CD14-positive monocyte (primary cell): ENCODE measurements around the gene HSPA6. TPM values are rescaled to one million over a fixed set of nuclear protein-coding genes. Genes with fewer than 3 reads are reported as not detected.

ENCODE experiments used
- DNase-seq, 3 donors: peaks; one replicate each; pipeline ENCODE4 v3.0.0-alpha.2; 2011 to 2022
- H2AFZ ChIP-seq: 2 replicates; pipeline ENCODE4 v1.6.0; 2012; ENCODE audit warnings: mild to moderate bottlenecking, low read depth, low read length, inconsistent platforms; ENCODE audit not compliant: insufficient read depth, poor library complexity, severe bottlenecking
- H3K27ac ChIP-seq, 2 donors: 1 replicate in 1 of 2; 2 replicates in 1 of 2; pipeline ENCODE4 v1.5.1; 2012 to 2013; ENCODE audit warnings: low read length in 2 of 2, control low read depth in 1 of 2, inconsistent platforms in 1 of 2, low read depth in 1 of 2, mild to moderate bottlenecking in 1 of 2
- H3K27me3 ChIP-seq, 2 donors: one replicate each; pipeline versions ENCODE4 v1.6.0 to v1.6.1; 2011 to 2013; ENCODE audit warnings: low read length in 2 of 2; ENCODE audit not compliant: control insufficient read depth in 2 of 2, insufficient read depth in 2 of 2
- H3K36me3 ChIP-seq, 2 donors: replicated peaks in 1 of 2; 1 replicate in 1 of 2; 2 replicates in 1 of 2; pipeline versions ENCODE4 v1.5.1 to v1.6.1; 2012 to 2013; ENCODE audit warnings: low read length in 2 of 2, control low read depth in 1 of 2, inconsistent platforms in 1 of 2, mild to moderate bottlenecking in 1 of 2; ENCODE audit not compliant: insufficient read depth in 2 of 2, control insufficient read depth in 1 of 2
- H3K4me1 ChIP-seq, 2 donors: 1 replicate in 1 of 2; 2 replicates in 1 of 2; pipeline versions ENCODE4 v1.5.1 to v1.6.1; 2012 to 2013; ENCODE audit warnings: low read length in 2 of 2, control low read depth in 1 of 2, inconsistent platforms in 1 of 2, mild to moderate bottlenecking in 1 of 2, moderate library complexity in 1 of 2; ENCODE audit not compliant: insufficient read depth in 2 of 2, control insufficient read depth in 1 of 2
- H3K4me2 ChIP-seq: replicated peaks from 2 replicates; pipeline ENCODE3; 2012; ENCODE audit warnings: low read length, moderate library complexity, mild to moderate bottlenecking; ENCODE audit not compliant: poor library complexity, severe bottlenecking; ENCODE audit errors: extremely low read depth
- H3K4me3 ChIP-seq, 3 experiments: fragments of 200-600 bp in 1 of 3; sonication (generic) in 1 of 3; replicated peaks in 1 of 3; 1 replicate in 2 of 3; 2 replicates in 1 of 3; pipeline ENCODE4 v1.5.1; 2011 to 2013; ENCODE audit warnings: low read length in 3 of 3, mild to moderate bottlenecking in 3 of 3, control low read depth in 2 of 3, low read depth in 2 of 3, inconsistent platforms in 1 of 3, moderate library complexity in 1 of 3
- H3K79me2 ChIP-seq: 2 replicates; pipeline ENCODE4 v1.6.0; 2012; ENCODE audit warnings: mild to moderate bottlenecking, control low read depth, inconsistent platforms, low read length, moderate library complexity; ENCODE audit not compliant: insufficient read depth
- H3K9ac ChIP-seq: 2 replicates; pipeline ENCODE4 v1.6.0; 2017; ENCODE audit warnings: low read length, mild to moderate bottlenecking; ENCODE audit not compliant: insufficient read depth, poor library complexity, severe bottlenecking
- H3K9me3 ChIP-seq, 2 donors: replicated peaks in 1 of 2; 1 replicate in 1 of 2; 2 replicates in 1 of 2; pipeline versions ENCODE4 v1.5.1 to v1.6.1; 2012 to 2013; ENCODE audit warnings: low read length in 2 of 2, control low read depth in 1 of 2; ENCODE audit not compliant: control insufficient read depth in 1 of 2, insufficient read depth in 1 of 2
- H4K20me1 ChIP-seq: 2 replicates; pipeline ENCODE4 v1.6.0; 2012; ENCODE audit warnings: mild to moderate bottlenecking, low read length, control low read depth, moderate library complexity; ENCODE audit not compliant: insufficient read depth
- H3K27ac Mint-ChIP-seq, 7 donors: one replicate each; pipeline ENCODE4 v1.8.0; 2020; ENCODE audit warnings: mild to moderate bottlenecking in 7 of 7, mixed read lengths in 7 of 7, moderate library complexity in 6 of 7, inconsistent platforms in 2 of 7
- H3K27me3 Mint-ChIP-seq, 3 donors: one replicate each; pipeline ENCODE4 v1.8.0; 2021 to 2022; ENCODE audit warnings: low read depth in 3 of 3, mild to moderate bottlenecking in 3 of 3, mixed read lengths in 3 of 3, moderate library complexity in 3 of 3, inconsistent platforms in 1 of 3
- H3K36me3 Mint-ChIP-seq, 2 donors: one replicate each; pipeline ENCODE4 v1.8.0; 2020; ENCODE audit warnings: mixed read lengths in 2 of 2, inconsistent platforms in 1 of 2, mild to moderate bottlenecking in 1 of 2
- H3K4me1 Mint-ChIP-seq: one replicate; pipeline ENCODE4 v1.8.0; 2020; ENCODE audit warnings: mild to moderate bottlenecking, mixed read lengths
- H3K4me3 Mint-ChIP-seq, 2 donors: one replicate each; pipeline ENCODE4 v1.8.0; 2020; ENCODE audit warnings: mild to moderate bottlenecking in 2 of 2, mixed read lengths in 2 of 2, moderate library complexity in 1 of 2
- H3K9me3 Mint-ChIP-seq, 7 donors: one replicate each; pipeline ENCODE4 v1.8.0; 2020 to 2022; ENCODE audit warnings: mixed read lengths in 7 of 7, mild to moderate bottlenecking in 6 of 7, moderate library complexity in 6 of 7, inconsistent platforms in 2 of 7
- CTCF ChIP-seq: fragments of 200-600 bp; IDR thresholded peaks from one replicate; pipeline ENCODE4 v1.8.0; 2022; ENCODE audit warnings: antibody characterized with exemption, mild to moderate bottlenecking
- WGBS: methylation state at CpG from one replicate; pipeline ENCODE4 v1.1.5; 2013; ENCODE audit warnings: missing lambda C conversion rate; ENCODE audit not compliant: insufficient coverage; 5-methylcytosine and 5-hydroxymethylcytosine counted together
- intact Hi-C, 2 donors: fragments of 100-400 bp; cut with micrococcal nuclease; formaldehyde crosslinking; loops; one replicate each; pipeline versions ENCODE4 v1.15.0 to v1.15.1; 2023
- polyA plus RNA-seq, 3 donors: library from polyadenylated mRNA; depleted of rRNA in 1 of 3; unstranded in 2 of 3; stranded (reverse) in 1 of 3; fragments of 300-500 nt in 2 of 3; fragments of >200 nt in 1 of 3; fragmentation: Illumina TruSeq in 2 of 3; gene quantifications; 1 replicate in 2 of 3; 2 replicates in 1 of 3; pipeline ENCODE4 v1.2.3, GENCODE V29; 2012 to 2021

The HSPA6 gene
- polyA plus RNA-seq, 3 donors = 3.4 to 37.5 (median 19.3) TPM

- peaks cover 12 to 20% of the 10 kb centered on the region in 2 donors for H3K4me1 ChIP-seq
- H3K4me3 Mint-ChIP-seq = peak overlapping the region in 1 of 2 donors; percentile 3
- no peaks in the 10 kb centered on the region for H3K36me3 ChIP-seq
- H3K27me3 Mint-ChIP-seq = peaks cover 24 to 36% (median 28%) of the 10 kb centered on the region in 3 donors
- H3K27ac Mint-ChIP-seq = no peak overlapping the region
- peaks cover 3% of the 10 kb centered on the region in 2 donors for H3K36me3 Mint-ChIP-seq
- H2AFZ ChIP-seq = no peak overlapping the region
- DNase-seq = no peak
- no peaks in the 10 kb centered on the region for H4K20me1 ChIP-seq
- H3K9me3 ChIP-seq = no peaks in the 10 kb centered on the region
- intact Hi-C loops = no loop called here
- H3K4me2 ChIP-seq = no peak overlapping the region
- 100% methylated on average over 1 of the region's 2 CpGs for WGBS
- no peak overlapping the region for H3K27ac ChIP-seq
- H3K79me2 ChIP-seq = no peaks in the 10 kb centered on the region
- peaks cover 0 to 3% (median 0%) of the 10 kb centered on the region in 7 donors for H3K9me3 Mint-ChIP-seq
- no peak for TF ChIP-seq CTCF
- H3K9ac ChIP-seq = no peak overlapping the region
- H3K4me3 ChIP-seq = no peak overlapping the region
- peaks cover 27% of the 10 kb centered on the region for H3K4me1 Mint-ChIP-seq
- peaks cover 16 to 25% of the 10 kb centered on the region in 2 donors for H3K27me3 ChIP-seq
Observed at GRCh38 chr1:161492827-161493226, 31.5 kb upstream of the HSPA6 start.

GRCh38 chr1:161494091-161494735, 30.1 kb upstream of the HSPA6 start:
- Mint-ChIP-seq H3K4me1 (peaks cover 36% of the 10 kb centered on the region), H3K36me3 (peaks cover 0 to 3% of the 10 kb centered on the region in 2 donors), H3K9me3 (peaks cover 0 to 3% (median 0%) of the 10 kb centered on the region in 7 donors), H3K4me3 (no peak overlapping the region), H3K27me3 (peaks cover 19 to 33% (median 23%) of the 10 kb centered on the region in 3 donors), H3K27ac (no peak overlapping the region)
- Histone ChIP-seq H3K9me3 (no peaks in the 10 kb centered on the region), H4K20me1 (no peaks in the 10 kb centered on the region), H3K79me2 (no peaks in the 10 kb centered on the region), H3K4me3 (no peak overlapping the region), H2AFZ (no peak overlapping the region), H3K27me3 (peaks cover 16 to 21% of the 10 kb centered on the region in 2 donors), H3K36me3 (no peaks in the 10 kb centered on the region), H3K9ac (no peak overlapping the region), H3K27ac (no peak overlapping the region), H3K4me1 (peaks cover 24 to 26% of the 10 kb centered on the region in 2 donors), H3K4me2 (no peak overlapping the region)
- intact Hi-C loops = no loop called here
- no peak for TF ChIP-seq CTCF
- no peak for DNase-seq
- WGBS = 86% methylated on average over 2 of the region's 3 CpGs
